Immature natural killer cell (primary cell): ENCODE data around the gene PRSS33. TPM values are rescaled to one million over a fixed set of nuclear protein-coding genes. Genes with fewer than 3 reads are reported as not detected.
A peak's percentile ranks its signal among the peaks of the same experiment; 100 is the strongest.

ENCODE experiments used
- DNase-seq, 3 donors: peaks; one replicate each; pipeline ENCODE4 v3.0.0; 2022; ENCODE audit warnings: mixed read lengths in 1 of 3
- H3K27ac Mint-ChIP-seq, 6 donors: one replicate each; pipeline ENCODE4 v1.8.0; 2020; ENCODE audit warnings: mixed read lengths in 6 of 6, mild to moderate bottlenecking in 5 of 6, inconsistent platforms in 4 of 6, moderate library complexity in 3 of 6
- H3K27me3 Mint-ChIP-seq, 3 donors: one replicate each; pipeline ENCODE4 v1.8.0; 2020 to 2021; ENCODE audit warnings: low read depth in 3 of 3, mild to moderate bottlenecking in 3 of 3, mixed read lengths in 3 of 3, moderate library complexity in 3 of 3, inconsistent platforms in 1 of 3
- H3K36me3 Mint-ChIP-seq, 3 donors: one replicate each; pipeline ENCODE4 v1.8.0; 2020; ENCODE audit warnings: mixed read lengths in 3 of 3, inconsistent platforms in 2 of 3, mild to moderate bottlenecking in 2 of 3
- H3K4me1 Mint-ChIP-seq, 2 donors: one replicate each; pipeline ENCODE4 v1.8.0; 2020; ENCODE audit warnings: inconsistent platforms in 2 of 2, mild to moderate bottlenecking in 2 of 2, mixed read lengths in 2 of 2, moderate library complexity in 1 of 2
- H3K4me3 Mint-ChIP-seq, 5 donors: one replicate each; pipeline ENCODE4 v1.8.0; 2020; ENCODE audit warnings: mild to moderate bottlenecking in 5 of 5, mixed read lengths in 5 of 5, inconsistent platforms in 3 of 5, moderate library complexity in 3 of 5
- H3K9me3 Mint-ChIP-seq, 6 donors: one replicate each; pipeline ENCODE4 v1.8.0; 2020; ENCODE audit warnings: mild to moderate bottlenecking in 6 of 6, mixed read lengths in 6 of 6, inconsistent platforms in 4 of 6, moderate library complexity in 3 of 6
- polyA plus RNA-seq, 3 donors: library from polyadenylated mRNA; unstranded; fragments of 300-500 nt; fragmentation: Illumina TruSeq; gene quantifications; one replicate each; pipeline ENCODE4 v1.2.3, GENCODE V29; 2021

The PRSS33 gene
- polyA plus RNA-seq, 3 donors from 2014 or later = 1.1 to 4.0 TPM; not detected in 1

GRCh38 chr16:2765462-2766404 lies 21.6 kb downstream of the PRSS33 start:
- Mint-ChIP-seq H3K9me3 (no peaks in the 10 kb centered on the region), H3K4me1 (peaks cover 2 to 31% of the 10 kb centered on the region in 2 donors), H3K4me3 (peak overlapping the region in 1 of 5 donors; percentile 21), H3K27ac (peak overlapping the region in 3 of 6 donors; percentile 53 to 59 (median 55)), H3K27me3 (peaks cover 14 to 44% (median 39%) of the 10 kb centered on the region in 3 donors), H3K36me3 (peaks cover 61 to 83% (median 66%) of the 10 kb centered on the region in 3 donors)
- DNase-seq = no peak

DNA sequence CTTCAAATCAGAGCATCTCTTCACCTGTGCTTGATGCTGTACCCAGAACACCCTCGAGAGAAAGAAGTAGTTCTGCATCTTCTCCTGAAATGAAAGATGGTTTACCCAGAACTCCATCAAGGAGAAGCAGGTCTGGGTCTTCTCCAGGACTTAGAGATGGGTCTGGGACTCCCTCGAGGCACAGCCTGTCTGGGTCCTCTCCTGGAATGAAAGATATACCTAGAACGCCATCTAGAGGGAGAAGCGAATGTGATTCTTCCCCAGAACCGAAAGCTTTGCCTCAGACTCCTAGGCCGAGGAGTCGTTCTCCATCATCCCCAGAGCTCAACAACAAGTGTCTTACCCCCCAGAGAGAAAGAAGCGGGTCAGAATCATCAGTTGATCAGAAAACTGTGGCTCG lies 22.6 kb downstream of the PRSS33 start:
- H3K4me1 Mint-ChIP-seq = peaks cover 2 to 30% of the 10 kb centered on the region in 2 donors
- no peak for DNase-seq
- peaks cover 14 to 43% (median 35%) of the 10 kb centered on the region in 3 donors for H3K27me3 Mint-ChIP-seq
- no peak overlapping the region for H3K4me3 Mint-ChIP-seq
- peaks cover 69 to 88% (median 74%) of the 10 kb centered on the region in 3 donors for H3K36me3 Mint-ChIP-seq
- H3K27ac Mint-ChIP-seq = peak overlapping the region in 3 of 6 donors; percentile 21 to 62 (median 42)
- no peaks in the 10 kb centered on the region for H3K9me3 Mint-ChIP-seq

DNA sequence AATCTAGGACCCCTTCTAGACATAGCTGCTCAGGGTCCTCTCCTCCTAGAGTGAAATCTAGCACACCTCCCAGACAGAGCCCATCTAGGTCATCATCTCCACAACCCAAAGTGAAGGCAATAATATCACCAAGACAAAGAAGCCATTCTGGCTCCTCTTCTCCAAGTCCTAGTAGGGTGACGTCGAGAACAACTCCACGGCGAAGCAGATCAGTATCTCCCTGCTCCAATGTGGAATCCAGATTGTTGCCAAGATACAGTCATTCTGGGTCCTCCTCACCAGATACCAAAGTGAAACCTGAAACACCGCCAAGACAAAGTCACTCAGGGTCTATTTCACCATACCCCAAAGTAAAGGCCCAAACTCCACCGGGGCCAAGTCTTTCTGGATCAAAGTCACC lies 24.2 kb downstream of the PRSS33 start:
- H3K27ac Mint-ChIP-seq = peak overlapping the region in 5 of 6 donors; percentile 0 to 62 (median 38)
- DNase-seq = no peak
- H3K9me3 Mint-ChIP-seq = no peaks in the 10 kb centered on the region
- H3K4me1 Mint-ChIP-seq = peaks cover 8 to 38% of the 10 kb centered on the region in 2 donors
- peaks cover 7 to 38% (median 30%) of the 10 kb centered on the region in 3 donors for H3K27me3 Mint-ChIP-seq
- H3K36me3 Mint-ChIP-seq = peaks cover 75 to 90% (median 83%) of the 10 kb centered on the region in 3 donors
- H3K4me3 Mint-ChIP-seq = no peak overlapping the region

GRCh38 chr16:2762711-2763110 lies 24.6 kb downstream of the PRSS33 start:
- peaks cover 9 to 39% of the 10 kb centered on the region in 2 donors for H3K4me1 Mint-ChIP-seq
- peaks cover 7 to 37% (median 27%) of the 10 kb centered on the region in 3 donors for H3K27me3 Mint-ChIP-seq
- H3K36me3 Mint-ChIP-seq = peaks cover 76 to 90% (median 82%) of the 10 kb centered on the region in 3 donors
- H3K27ac Mint-ChIP-seq = peak overlapping the region in 5 of 6 donors; percentile 8 to 38 (median 23)
- H3K4me3 Mint-ChIP-seq = no peak overlapping the region
- H3K9me3 Mint-ChIP-seq = no peaks in the 10 kb centered on the region
- DNase-seq = no peak

- no peak for DNase-seq
- no peaks in the 10 kb centered on the region for H3K9me3 Mint-ChIP-seq
- H3K27ac Mint-ChIP-seq = peak overlapping the region in 3 of 6 donors; percentile 8 to 33 (median 32)
- peaks cover 15 to 46% of the 10 kb centered on the region in 2 donors for H3K4me1 Mint-ChIP-seq
- no peak overlapping the region for H3K4me3 Mint-ChIP-seq
- peaks cover 77 to 93% (median 85%) of the 10 kb centered on the region in 3 donors for H3K36me3 Mint-ChIP-seq
- peaks cover 7 to 34% (median 27%) of the 10 kb centered on the region in 3 donors for H3K27me3 Mint-ChIP-seq
Measured at GRCh38 chr16:2761886-2762583, 25.3 kb downstream of the PRSS33 start.

GRCh38 chr16:2761472-2761871 lies 25.9 kb downstream of the PRSS33 start:
- H3K27ac Mint-ChIP-seq = peak overlapping the region in 1 of 6 donors; percentile 8
- peaks cover 7 to 35% (median 22%) of the 10 kb centered on the region in 3 donors for H3K27me3 Mint-ChIP-seq
- DNase-seq = no peak
- H3K4me1 Mint-ChIP-seq = peaks cover 19 to 49% of the 10 kb centered on the region in 2 donors
- no peaks in the 10 kb centered on the region for H3K9me3 Mint-ChIP-seq
- peaks cover 79 to 94% (median 87%) of the 10 kb centered on the region in 3 donors for H3K36me3 Mint-ChIP-seq
- H3K4me3 Mint-ChIP-seq = no peak overlapping the region

- H3K4me1 Mint-ChIP-seq = peaks cover 50 to 57% of the 10 kb centered on the region in 2 donors
- H3K27me3 Mint-ChIP-seq = peaks cover 12 to 25% (median 19%) of the 10 kb centered on the region in 3 donors
- H3K27ac Mint-ChIP-seq = peak overlapping the region in 3 of 6 donors; percentile 12 to 49 (median 41)
- DNase-seq = no peak
- peak overlapping the region in 1 of 5 donors; percentile 18 for H3K4me3 Mint-ChIP-seq
- H3K9me3 Mint-ChIP-seq = no peaks in the 10 kb centered on the region
- H3K36me3 Mint-ChIP-seq = peaks cover 43 to 54% (median 48%) of the 10 kb centered on the region in 3 donors
Measured at GRCh38 chr16:2757344-2757743, 30.0 kb downstream of the PRSS33 start.

DNA sequence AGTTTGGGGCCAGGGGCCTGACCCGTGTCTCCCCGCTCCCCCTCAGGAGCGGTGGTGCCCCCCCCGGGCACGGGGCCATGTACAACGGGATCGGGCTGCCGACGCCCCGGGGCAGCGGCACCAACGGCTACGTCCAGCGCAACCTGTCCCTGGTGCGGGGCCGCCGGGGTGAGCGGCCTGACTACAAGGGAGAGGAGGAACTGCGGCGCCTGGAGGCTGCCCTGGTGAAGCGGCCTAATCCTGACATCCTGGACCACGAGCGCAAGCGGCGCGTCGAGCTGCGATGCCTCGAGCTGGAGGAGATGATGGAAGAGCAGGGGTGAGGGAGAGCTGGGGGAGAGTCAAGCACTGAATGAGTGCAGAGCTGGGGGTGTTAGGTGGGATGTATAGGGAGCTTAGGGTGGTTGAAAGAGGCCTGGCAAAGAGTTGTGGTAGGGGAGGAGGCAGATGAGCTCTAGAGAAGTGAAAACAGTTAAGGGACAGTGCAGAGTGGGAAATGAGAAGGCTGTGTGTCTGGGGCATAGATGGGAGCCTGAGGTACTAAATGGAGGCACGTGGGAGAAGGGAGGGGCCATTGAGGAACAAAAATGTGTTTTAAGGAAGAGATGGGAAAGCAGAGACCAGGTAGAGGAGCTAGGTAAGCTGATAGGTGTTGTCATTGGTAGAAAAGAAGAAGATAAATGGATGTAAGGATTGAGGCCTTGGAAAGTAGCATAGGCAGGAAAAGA lies 30.9 kb downstream of the PRSS33 start:
- no peak for DNase-seq
- H3K4me1 Mint-ChIP-seq = peaks cover 59 to 63% of the 10 kb centered on the region in 2 donors
- H3K36me3 Mint-ChIP-seq = peaks cover 38 to 45% (median 40%) of the 10 kb centered on the region in 3 donors
- H3K4me3 Mint-ChIP-seq = peak overlapping the region in 1 of 5 donors; percentile 16
- H3K9me3 Mint-ChIP-seq = no peaks in the 10 kb centered on the region
- peaks cover 18 to 29% (median 28%) of the 10 kb centered on the region in 3 donors for H3K27me3 Mint-ChIP-seq
- peak overlapping the region in 4 of 6 donors; percentile 13 to 90 (median 76) for H3K27ac Mint-ChIP-seq

DNA sequence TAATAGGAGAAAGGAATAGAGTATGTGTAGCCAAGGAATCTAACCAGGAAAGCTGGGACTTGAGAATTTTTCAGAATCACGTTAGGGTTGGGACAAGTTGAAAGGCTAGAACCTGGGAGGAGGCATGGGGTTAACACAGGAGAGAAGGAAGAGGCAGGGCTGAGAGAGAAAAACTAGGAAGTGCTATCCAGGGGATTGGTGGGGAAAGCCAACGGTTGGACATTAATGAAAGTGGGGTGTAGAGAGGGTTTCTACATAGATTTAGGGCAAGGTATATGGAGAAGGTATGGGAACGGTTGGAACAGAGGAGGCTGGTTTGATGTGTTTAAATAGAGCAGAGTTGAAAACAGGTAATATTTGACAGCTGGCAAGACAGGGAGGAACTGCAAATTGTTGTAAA lies 32.2 kb downstream of the PRSS33 start:
- Mint-ChIP-seq H3K36me3 (peaks cover 26 to 32% (median 27%) of the 10 kb centered on the region in 3 donors), H3K27ac (peak overlapping the region; percentile 10 to 94 (median 81)), H3K27me3 (peaks cover 21 to 35% (median 31%) of the 10 kb centered on the region in 3 donors), H3K4me3 (peak overlapping the region; percentile 88 to 93 (median 89)), H3K4me1 (peaks cover 72 to 76% of the 10 kb centered on the region in 2 donors), H3K9me3 (no peaks in the 10 kb centered on the region)
- no peak for DNase-seq

- H3K36me3 Mint-ChIP-seq = peaks cover 15 to 20% (median 16%) of the 10 kb centered on the region in 3 donors
- peaks cover 70 to 76% of the 10 kb centered on the region in 2 donors for H3K4me1 Mint-ChIP-seq
- H3K27me3 Mint-ChIP-seq = peaks cover 21 to 35% (median 26%) of the 10 kb centered on the region in 3 donors
- DNase-seq = no peak
- H3K27ac Mint-ChIP-seq = peak overlapping the region; percentile 79 to 96 (median 94)
- no peaks in the 10 kb centered on the region for H3K9me3 Mint-ChIP-seq
- H3K4me3 Mint-ChIP-seq = peak overlapping the region; percentile 88 to 93 (median 89)
Measured at GRCh38 chr16:2753733-2754020, 33.7 kb downstream of the PRSS33 start.

- Mint-ChIP-seq H3K36me3 (peaks cover 10 to 14% (median 11%) of the 10 kb centered on the region in 3 donors), H3K4me3 (peak overlapping the region; percentile 88 to 93 (median 90)), H3K4me1 (peaks cover 67 to 72% of the 10 kb centered on the region in 2 donors), H3K27me3 (peaks cover 21 to 35% (median 26%) of the 10 kb centered on the region in 3 donors), H3K9me3 (no peaks in the 10 kb centered on the region), H3K27ac (peak overlapping the region; percentile 79 to 98 (median 94))
- DNase-seq = no peak
Measured at GRCh38 chr16:2752850-2753732, 34.3 kb downstream of the PRSS33 start.
